GM18519 (cell line): ENCODE results near the gene VAV3.
A peak's percentile ranks its signal among the peaks of the same experiment; 100 is the strongest.

Source experiments
- ATAC-seq: cut with Tn5 transposase; IDR thresholded peaks from one replicate; pipeline ENCODE4 v1.9.1; 2021; ENCODE audit warnings: mild to moderate bottlenecking, moderate library complexity; ENCODE audit not compliant: unreplicated experiment, low FRiP score

VAV3 gene

GRCh38 chr1:107939256-107939655 is 25.7 kb downstream of the VAV3 start:
- ATAC-seq = no peak

- ATAC-seq = peak; percentile 31
These were observed 28.2 kb downstream of the VAV3 start for GRCh38 chr1:107936498-107937481.

GRCh38 chr1:107935396-107936064 is 29.4 kb downstream of the VAV3 start:
- ATAC-seq = peak; percentile 90

GRCh38 chr1:107934578-107934977 is 30.4 kb downstream of the VAV3 start:
- ATAC-seq = peak; percentile 31

GRCh38 chr1:107933736-107934135 is 31.2 kb downstream of the VAV3 start:
- no peak for ATAC-seq

GRCh38 chr1:107930292-107930691 is 34.7 kb downstream of the VAV3 start:
- no peak for ATAC-seq

- ATAC-seq = no peak
These were observed 37.2 kb downstream of the VAV3 start for GRCh38 chr1:107927820-107928219.

GRCh38 chr1:107926436-107927080 is 38.4 kb downstream of the VAV3 start:
- ATAC-seq = no peak

GRCh38 chr1:107925565-107925964 is 39.4 kb downstream of the VAV3 start:
- no peak for ATAC-seq

- ATAC-seq = no peak
These were observed 44.0 kb downstream of the VAV3 start for GRCh38 chr1:107920999-107921398.

GRCh38 chr1:107920561-107920960 is 44.4 kb downstream of the VAV3 start:
- ATAC-seq = no peak

GRCh38 chr1:107919953-107920352 is 45.0 kb downstream of the VAV3 start:
- no peak for ATAC-seq

- no peak for ATAC-seq
These were observed 50.7 kb downstream of the VAV3 start for GRCh38 chr1:107914119-107914765.

GRCh38 chr1:107912656-107913055 is 52.3 kb downstream of the VAV3 start:
- ATAC-seq = no peak

- ATAC-seq = peak; percentile 55
These were observed 64.7 kb downstream of the VAV3 start for GRCh38 chr1:107900090-107900945.

GRCh38 chr1:107899655-107900054 is 65.3 kb downstream of the VAV3 start:
- ATAC-seq = no peak

GRCh38 chr1:107897438-107898345 is 67.3 kb downstream of the VAV3 start:
- ATAC-seq = no peak

GRCh38 chr1:107896936-107897335 is 68.0 kb downstream of the VAV3 start:
- ATAC-seq = no peak

GRCh38 chr1:107896401-107896800 is 68.6 kb downstream of the VAV3 start:
- no peak for ATAC-seq
